Stimulated activated CD8-positive, alpha-beta memory T cell treated with anti-CD3 and anti-CD28 coated beads, Interleukin-15, amount 100 ng/mL, for 1 hour (primary cell): Measurements from ENCODE around the gene ETV4.

Source experiments
- DNase-seq: peaks from one replicate; pipeline ENCODE4 v3.0.0-alpha.2; 2020; ENCODE audit warnings: low read depth

The ETV4 gene

DNA sequence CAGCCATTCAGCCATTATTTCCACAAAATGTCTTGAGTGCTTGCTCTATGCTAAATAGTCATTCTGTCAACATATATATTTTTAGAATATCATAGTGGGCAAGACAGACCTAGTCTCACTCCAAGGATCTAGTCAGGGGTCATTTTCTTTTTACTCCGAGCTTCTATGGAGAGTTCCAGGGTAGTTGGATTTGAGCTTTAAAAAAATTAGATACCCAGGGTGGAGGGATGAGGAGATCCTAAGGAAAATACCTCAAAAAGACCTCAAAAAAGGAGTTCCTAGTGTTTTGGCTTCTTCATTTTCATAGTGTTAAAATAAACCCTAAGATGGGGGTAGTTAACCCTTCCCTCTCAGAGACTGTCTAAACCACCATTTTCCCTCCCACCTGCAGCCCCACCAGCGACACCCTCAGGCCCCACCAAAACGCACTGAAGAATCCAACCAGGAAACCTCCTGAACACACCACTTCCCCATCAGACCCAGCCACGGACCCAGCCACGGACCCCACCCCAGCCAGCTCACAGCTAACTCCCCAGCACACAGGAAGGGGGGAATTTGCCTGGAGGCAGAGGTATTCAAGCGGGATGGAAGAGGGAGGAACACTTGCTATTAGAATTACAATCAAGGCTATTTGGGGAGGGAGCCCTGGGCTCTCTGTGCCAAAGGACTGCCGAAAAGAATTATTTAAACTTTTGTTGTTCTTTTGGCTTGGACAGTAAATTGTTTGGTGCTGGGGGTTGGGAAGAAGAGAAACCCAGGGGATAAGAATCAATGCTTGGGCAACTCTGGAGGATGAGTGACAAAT, 2.2 kb downstream of the ETV4 start:
- DNase-seq = no peak

DNA sequence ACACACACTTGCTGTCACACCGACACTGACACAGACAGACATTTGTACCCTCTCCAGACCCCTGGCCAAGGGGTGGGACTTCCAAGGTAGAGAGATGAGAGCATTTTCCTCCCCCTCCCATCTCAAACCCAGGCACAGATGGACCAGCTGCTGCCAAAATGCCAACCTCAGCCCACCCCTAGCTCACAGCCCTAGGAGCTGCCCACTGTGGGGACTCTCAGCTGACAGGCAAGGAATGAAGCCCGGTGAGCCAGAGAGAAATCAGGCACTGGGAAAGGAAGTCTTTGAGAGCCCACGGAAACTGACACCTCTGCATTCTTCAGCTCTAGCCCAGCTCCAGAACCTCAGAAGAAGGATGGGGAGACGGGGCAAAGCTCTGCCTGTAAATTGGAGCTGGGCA, 2.8 kb downstream of the ETV4 start:
- no peak for DNase-seq

- DNase-seq = no peak
Measured at GRCh38 chr17:43542859-43543258, 3.3 kb downstream of the ETV4 start.

- DNase-seq = no peak
Measured at GRCh38 chr17:43540821-43541674, 5.1 kb downstream of the ETV4 start.

DNA sequence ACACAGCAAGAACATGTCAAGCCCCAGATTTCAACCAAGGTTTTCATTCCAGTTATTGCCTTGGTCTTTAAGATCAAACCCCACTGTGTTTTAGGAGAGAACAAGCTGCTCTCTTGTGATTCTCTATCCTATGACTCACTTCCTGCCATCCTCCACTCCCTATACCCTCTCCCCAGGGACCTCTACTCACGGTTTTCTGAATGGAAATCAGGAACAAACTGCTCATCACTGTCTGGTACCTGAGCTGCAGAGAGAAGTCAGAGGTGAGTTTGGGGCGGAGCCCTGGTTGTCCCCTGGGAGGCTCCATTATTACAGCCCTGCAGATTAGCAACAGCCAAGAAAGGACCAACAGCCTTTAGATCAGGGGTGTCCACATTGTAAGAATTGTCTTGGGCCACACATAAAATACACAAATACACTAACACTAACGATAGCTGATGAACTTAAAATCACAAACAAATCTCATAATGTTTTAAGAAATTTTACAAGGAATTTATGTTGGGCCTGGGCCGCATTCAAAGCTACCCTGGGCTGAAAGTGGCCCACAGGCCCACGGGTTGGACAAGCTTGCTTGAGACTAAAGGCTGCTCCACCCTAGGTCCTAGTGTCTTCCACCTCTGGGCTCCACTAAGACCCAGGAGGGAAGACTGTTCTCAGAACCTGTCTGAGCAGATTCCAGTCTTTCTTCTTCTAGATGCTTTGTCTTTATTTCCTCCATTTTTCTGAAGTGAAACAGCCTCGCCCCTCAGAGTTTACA, 9.7 kb downstream of the ETV4 start:
- DNase-seq = no peak

DNA sequence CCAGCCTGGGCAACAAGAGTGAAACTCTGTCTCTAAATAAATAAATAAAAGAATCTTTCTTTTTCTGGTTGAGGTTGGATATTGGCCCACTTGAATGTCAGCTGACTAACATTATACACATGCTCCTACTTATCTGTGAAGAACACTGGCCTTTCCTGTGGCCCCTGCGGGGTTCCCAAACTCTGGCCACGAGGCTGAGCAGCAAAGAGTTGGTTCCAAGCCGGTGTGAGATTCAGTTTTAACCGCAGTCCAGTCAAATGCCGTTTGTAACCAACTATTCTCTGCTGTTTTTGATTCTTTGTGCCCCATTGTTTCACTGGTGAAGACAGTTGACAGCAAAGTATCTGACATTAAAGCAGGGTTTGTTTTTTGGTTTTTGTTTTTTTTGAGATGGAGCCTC, 11.2 kb downstream of the ETV4 start:
- no peak for DNase-seq

DNA sequence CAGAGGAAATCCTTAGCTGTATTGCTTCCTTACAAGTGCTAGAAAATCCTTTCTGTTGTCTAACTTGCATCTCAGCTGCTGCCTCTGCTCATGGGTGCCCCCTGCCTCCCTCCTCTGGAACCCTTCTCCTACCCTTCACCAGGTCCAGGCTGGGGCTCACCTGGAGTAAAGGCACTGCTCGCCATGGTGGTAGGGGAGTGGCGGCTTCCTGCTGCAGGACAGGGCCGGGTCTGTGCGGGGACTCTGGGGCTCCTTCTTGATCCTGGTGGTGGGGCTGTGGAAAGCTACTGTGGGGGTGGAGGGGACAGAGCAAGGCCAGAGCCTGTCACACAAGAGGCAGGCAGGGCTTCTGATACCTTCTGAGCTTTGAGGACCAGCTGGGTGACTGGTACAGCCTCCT, 12.4 kb downstream of the ETV4 start:
- no peak for DNase-seq

DNA sequence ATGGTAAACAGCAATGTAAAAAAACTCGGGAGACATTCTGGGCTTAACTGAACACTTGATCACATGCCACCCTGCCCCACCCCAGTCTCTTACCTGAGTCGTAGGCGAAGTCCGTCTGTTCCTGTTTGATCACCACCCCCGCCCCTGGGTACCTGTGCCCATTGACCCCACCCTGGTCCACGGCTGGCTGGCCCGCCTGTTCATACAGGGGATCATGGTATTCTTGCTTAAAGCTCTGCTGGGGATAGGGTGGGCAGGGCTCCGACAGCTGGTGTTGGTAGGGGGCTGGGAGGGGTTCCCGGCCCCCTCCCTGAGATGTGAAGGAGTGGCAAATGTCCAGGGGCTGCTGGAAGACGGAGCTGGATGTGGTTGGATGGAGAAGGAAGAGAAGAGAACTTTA, 13.6 kb downstream of the ETV4 start:
- DNase-seq = no peak

- DNase-seq = no peak
Measured at GRCh38 chr17:43531955-43532354, 14.2 kb downstream of the ETV4 start.

GRCh38 chr17:43531082-43531378, 15.1 kb downstream of the ETV4 start:
- no peak for DNase-seq

- DNase-seq = no peak
Measured at GRCh38 chr17:43530288-43531081, 15.7 kb downstream of the ETV4 start.

DNA sequence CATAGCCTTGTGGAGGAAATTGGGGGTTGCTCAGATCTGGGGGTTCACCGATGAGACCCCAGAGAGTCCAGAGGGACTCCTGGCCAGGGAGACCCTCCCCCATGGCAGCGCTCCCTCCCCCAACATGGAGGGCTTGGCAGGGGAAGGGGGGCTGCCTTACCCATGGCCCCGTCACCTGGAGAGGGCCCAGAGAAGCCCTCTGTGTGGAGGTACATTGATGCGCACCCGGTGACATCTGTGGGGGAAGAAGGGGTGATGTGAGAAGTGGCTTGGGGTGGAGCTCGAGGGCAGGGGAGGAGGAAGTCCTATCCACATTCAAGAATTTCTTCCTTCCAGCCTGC, 16.2 kb downstream of the ETV4 start:
- DNase-seq = no peak

DNA sequence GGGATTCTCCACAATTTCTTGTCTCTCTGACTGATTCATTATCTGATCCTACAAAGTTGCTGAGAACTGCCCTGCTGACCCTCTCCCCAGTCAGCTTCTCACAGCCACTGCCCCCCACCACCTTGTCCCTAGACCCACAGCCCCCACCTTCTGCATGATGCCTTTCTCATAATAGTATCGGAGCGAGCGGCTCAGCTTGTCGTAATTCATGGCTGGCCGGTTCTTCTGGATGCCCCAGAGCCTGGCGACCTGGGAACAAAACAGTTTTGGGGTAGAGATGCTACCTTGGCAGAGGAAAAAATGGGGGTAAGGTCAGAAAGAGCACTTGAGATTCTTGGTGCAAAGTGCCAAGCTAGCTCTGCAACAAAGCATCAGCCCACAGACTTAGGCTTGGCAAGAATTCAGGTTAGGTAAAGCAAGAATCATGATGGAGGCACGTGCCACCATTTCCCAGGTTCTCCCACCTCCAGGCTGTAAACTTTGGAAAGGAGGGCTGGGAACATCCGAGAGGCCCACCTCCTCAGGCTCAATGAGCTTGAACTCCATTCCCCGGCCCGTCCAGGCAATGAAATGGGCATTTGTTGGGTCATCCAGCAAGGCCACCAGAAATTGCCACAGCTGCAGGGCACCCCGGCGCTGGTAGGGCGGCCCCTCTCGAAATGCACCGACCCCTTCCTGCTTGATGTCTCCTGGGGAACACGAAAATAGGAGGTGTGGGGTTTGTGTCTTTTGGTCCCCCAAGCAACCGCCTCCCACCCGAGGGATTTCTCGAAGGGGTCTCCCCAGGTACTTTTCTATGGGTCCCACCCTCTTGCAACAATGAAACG, 16.9 kb downstream of the ETV4 start:
- DNase-seq = no peak

DNA sequence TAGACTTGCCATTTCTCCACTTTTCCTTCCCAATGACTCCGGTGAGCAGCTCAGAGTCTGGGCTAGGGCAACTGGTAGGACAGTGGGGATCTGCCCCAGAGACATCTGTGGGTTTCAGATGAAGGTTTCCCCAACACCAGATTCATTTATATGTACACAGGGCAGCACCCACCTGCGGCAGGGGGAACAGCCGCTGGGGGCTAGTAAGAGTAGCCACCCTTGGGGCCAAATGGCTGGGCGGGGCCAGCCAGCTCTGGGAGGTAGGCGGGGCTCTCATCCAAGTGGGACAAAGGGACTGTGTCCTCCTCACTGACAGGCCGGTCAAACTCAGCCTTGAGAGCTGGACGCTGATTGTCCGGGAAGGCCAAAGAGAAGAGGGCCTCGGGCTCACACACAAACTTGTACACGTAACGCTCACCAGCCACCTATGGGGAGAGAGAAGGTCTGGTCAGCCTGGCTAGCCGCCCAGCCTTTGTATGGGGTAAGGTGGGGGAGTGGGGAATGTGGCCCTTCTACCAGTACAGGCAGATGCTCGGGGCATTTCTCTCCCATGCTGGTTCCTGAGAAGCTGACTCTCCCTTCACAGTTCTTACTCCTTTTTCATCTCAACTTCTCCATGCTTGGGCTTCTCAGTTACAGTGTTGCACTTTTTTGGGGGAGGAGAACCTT, 17.7 kb downstream of the ETV4 start:
- DNase-seq = no peak

DNA sequence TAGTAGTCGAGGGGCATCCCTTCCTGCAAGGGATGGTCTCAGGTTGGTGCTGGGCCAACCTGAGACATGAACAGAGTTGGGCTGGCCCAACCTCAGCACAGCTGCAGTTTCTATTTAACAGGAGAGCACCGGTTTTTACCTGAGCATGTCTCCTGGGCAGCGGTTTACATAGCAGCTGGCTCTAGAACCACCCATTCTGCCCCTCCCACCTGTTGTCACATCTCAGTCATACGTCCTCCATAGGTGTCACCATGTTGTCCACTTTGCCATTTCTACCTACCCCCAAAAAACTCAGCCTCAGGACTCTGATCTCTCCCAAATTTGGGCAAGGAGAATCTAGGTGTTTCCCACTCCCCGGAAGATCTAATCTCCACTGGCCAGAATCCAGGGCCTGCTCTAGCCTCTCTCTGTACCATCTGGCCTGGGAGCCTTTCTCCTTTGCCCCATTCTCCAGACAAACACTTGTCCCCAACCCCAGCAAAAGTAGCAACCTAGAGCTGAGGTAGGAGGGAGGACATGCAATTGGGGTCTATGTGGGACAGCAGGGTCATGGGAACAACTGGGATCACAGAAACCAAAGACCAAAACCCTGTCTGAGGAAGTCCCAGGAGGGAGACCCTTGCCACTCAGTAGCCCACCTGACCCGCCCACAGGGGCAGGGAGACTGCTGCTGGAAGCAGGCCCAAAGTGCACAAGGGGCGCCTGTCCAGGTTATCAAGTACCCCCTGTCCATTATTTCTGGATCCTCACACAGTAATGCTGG, 19.1 kb downstream of the ETV4 start:
- no peak for DNase-seq

- no peak for DNase-seq
Measured at GRCh38 chr17:43524945-43525575, 21.1 kb downstream of the ETV4 start.

DNA sequence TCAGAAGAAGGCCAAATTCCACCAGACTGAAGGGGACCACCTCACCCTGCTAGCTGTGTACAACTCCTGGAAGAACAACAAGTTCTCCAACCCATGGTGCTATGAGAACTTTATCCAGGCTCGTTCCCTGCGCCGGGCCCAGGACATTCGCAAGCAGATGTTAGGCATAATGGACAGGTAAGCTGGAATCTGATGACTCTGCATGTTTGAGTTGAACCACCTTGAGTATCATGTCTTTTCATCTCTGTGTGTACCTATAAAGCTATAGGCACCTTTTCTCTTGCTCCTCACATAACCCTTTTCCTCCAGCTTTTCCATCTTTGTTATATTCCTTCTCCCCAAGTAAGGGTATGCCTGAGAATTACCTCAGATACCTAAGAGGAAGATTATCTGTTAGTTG, 24.8 kb downstream of the ETV4 start:
- no peak for DNase-seq

GRCh38 chr17:43517615-43518386, 28.3 kb downstream of the ETV4 start:
- no peak for DNase-seq

GRCh38 chr17:43517161-43517560, 29.0 kb downstream of the ETV4 start:
- DNase-seq = no peak
